Measurements from ENCODE around the gene RMP24.

The RMP24 gene

GRCh38 chr18:36006997-36007396 lies 34.5 kb downstream of the RMP24 start:
- H3K27me3 ChIP-seq (ENCODE audit: control insufficient read depth, insufficient read depth, low read length, poor library complexity, severe bottlenecking): no peaks in the 10 kb centered on the region
- H3K9ac ChIP-seq (ENCODE audit: extremely low read depth, low read length, poor library complexity, severe bottlenecking): no peak overlapping the region
- no peak overlapping the region for H3K27ac ChIP-seq (ENCODE audit: low read depth, low read length)
- no peak overlapping the region for H3K27ac Mint-ChIP-seq
- H3K36me3 Mint-ChIP-seq (ENCODE audit: low read depth): peaks cover 4% of the 10 kb centered on the region
- DNase-seq: no peak
- H3K4me1 ChIP-seq (ENCODE audit: control insufficient read depth, insufficient read depth, low read length): no peaks in the 10 kb centered on the region
- no peak for TF ChIP-seq CTCF (conservative IDR thresholded peaks at IDR 0.05)
- H3K4me3 Mint-ChIP-seq: no peak overlapping the region
- WGBS, 2 experiments (ENCODE audit: insufficient coverage in 1 of 2, insufficient read length in 1 of 2): 95 to 100% methylated on average over 2 of the region's 2 CpGs
- H3K9me3 Mint-ChIP-seq: no peaks in the 10 kb centered on the region
- H3K36me3 ChIP-seq (ENCODE audit: control insufficient read depth, insufficient read depth, low read length): no peaks in the 10 kb centered on the region
- H3K4me1 Mint-ChIP-seq: no peaks in the 10 kb centered on the region
- H3K9me3 ChIP-seq (ENCODE audit: control insufficient read depth, low read length): no peaks in the 10 kb centered on the region
- no peak overlapping the region for H3K4me3 ChIP-seq (ENCODE audit: low read length)
- H3K27me3 Mint-ChIP-seq (ENCODE audit: insufficient read depth): no peaks in the 10 kb centered on the region

GRCh38 chr18:36009214-36009613 lies 36.7 kb downstream of the RMP24 start:
- Mint-ChIP-seq H3K4me3 (no peak overlapping the region), H3K27ac (no peak overlapping the region), H3K27me3 (ENCODE audit: insufficient read depth) (no peaks in the 10 kb centered on the region), H3K9me3 (no peaks in the 10 kb centered on the region), H3K4me1 (no peaks in the 10 kb centered on the region), H3K36me3 (ENCODE audit: low read depth) (peaks cover 2% of the 10 kb centered on the region)
- Histone ChIP-seq H3K9ac (ENCODE audit: extremely low read depth, low read length, poor library complexity, severe bottlenecking) (no peak overlapping the region), H3K4me1 (ENCODE audit: control insufficient read depth, insufficient read depth, low read length) (no peaks in the 10 kb centered on the region), H3K36me3 (ENCODE audit: control insufficient read depth, insufficient read depth, low read length) (no peaks in the 10 kb centered on the region), H3K4me3 (ENCODE audit: low read length) (no peak overlapping the region), H3K27me3 (ENCODE audit: control insufficient read depth, insufficient read depth, low read length, poor library complexity, severe bottlenecking) (no peaks in the 10 kb centered on the region), H3K27ac (ENCODE audit: low read depth, low read length) (no peak overlapping the region), H3K9me3 (ENCODE audit: control insufficient read depth, low read length) (no peaks in the 10 kb centered on the region)
- no peak for DNase-seq
- TF ChIP-seq CTCF (conservative IDR thresholded peaks at IDR 0.05): no peak
- 93 to 96% methylated on average over 2 to 3 of the region's 3 CpGs for WGBS, 2 experiments (ENCODE audit: insufficient coverage in 1 of 2, insufficient read length in 1 of 2)

- Mint-ChIP-seq H3K27me3 (ENCODE audit: insufficient read depth) (no peaks in the 10 kb centered on the region), H3K4me1 (no peaks in the 10 kb centered on the region), H3K36me3 (ENCODE audit: low read depth) (no peaks in the 10 kb centered on the region), H3K9me3 (no peaks in the 10 kb centered on the region), H3K27ac (peak overlapping the region; percentile 5), H3K4me3 (no peak overlapping the region)
- Histone ChIP-seq H3K27me3 (ENCODE audit: control insufficient read depth, insufficient read depth, low read length, poor library complexity, severe bottlenecking) (no peaks in the 10 kb centered on the region), H3K4me3 (ENCODE audit: low read length) (no peak overlapping the region), H3K27ac (ENCODE audit: low read depth, low read length) (no peak overlapping the region), H3K4me1 (ENCODE audit: control insufficient read depth, insufficient read depth, low read length) (no peaks in the 10 kb centered on the region), H3K36me3 (ENCODE audit: control insufficient read depth, insufficient read depth, low read length) (no peaks in the 10 kb centered on the region), H3K9me3 (ENCODE audit: control insufficient read depth, low read length) (no peaks in the 10 kb centered on the region), H3K9ac (ENCODE audit: extremely low read depth, low read length, poor library complexity, severe bottlenecking) (no peak overlapping the region)
- TF ChIP-seq CTCF (conservative IDR thresholded peaks at IDR 0.05): no peak
- 78 to 100% methylated on average over 1 to 2 of the region's 2 CpGs for WGBS, 2 experiments (ENCODE audit: insufficient coverage in 1 of 2, insufficient read length in 1 of 2)
- DNase-seq: no peak
Measured at GRCh38 chr18:36012891-36013290, 40.4 kb downstream of the RMP24 start.

Data from endodermal cell (in vitro differentiated cells).